Breast epithelium (tissue), 3 donors: ENCODE data around the gene ZNF217.

Experiments used
- POLR2A ChIP-seq: fragments of 450-650 bp; IDR thresholded peaks from one replicate; pipeline ENCODE4 v1.6.1; 2016; ENCODE audit warnings: antibody characterized with exemption, mild to moderate bottlenecking, moderate library complexity
- TF ChIP-seq, protein P1 (sequence below), 3 donors: fragments of 450-650 bp; IDR thresholded peaks; one replicate each; pipeline ENCODE4 v1.5.1; 2016 to 2017; ENCODE audit warnings: antibody characterized with exemption in 3 of 3, mild to moderate bottlenecking in 3 of 3, moderate library complexity in 3 of 3

DNA sequence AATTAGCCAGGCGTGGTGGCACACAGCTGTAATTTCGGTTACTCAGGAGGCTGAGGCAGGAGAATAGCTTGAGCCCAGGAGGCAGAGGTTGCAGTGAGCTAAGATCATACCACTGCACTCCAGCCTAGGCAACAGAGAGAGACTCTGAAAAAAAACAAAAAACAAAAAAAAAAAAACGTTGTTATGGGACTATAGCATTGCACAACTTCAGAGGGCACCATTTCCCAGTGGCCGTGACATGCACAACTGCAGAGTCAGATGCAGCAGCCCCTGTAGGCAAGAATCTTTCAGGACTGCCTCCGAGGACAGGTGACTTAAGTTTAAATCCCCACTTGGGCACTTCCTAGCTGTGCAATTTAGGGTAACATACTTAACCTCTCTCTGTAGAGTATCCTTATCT, 64.0 kb downstream of the ZNF217 start:
- TF ChIP-seq, protein P1, sequence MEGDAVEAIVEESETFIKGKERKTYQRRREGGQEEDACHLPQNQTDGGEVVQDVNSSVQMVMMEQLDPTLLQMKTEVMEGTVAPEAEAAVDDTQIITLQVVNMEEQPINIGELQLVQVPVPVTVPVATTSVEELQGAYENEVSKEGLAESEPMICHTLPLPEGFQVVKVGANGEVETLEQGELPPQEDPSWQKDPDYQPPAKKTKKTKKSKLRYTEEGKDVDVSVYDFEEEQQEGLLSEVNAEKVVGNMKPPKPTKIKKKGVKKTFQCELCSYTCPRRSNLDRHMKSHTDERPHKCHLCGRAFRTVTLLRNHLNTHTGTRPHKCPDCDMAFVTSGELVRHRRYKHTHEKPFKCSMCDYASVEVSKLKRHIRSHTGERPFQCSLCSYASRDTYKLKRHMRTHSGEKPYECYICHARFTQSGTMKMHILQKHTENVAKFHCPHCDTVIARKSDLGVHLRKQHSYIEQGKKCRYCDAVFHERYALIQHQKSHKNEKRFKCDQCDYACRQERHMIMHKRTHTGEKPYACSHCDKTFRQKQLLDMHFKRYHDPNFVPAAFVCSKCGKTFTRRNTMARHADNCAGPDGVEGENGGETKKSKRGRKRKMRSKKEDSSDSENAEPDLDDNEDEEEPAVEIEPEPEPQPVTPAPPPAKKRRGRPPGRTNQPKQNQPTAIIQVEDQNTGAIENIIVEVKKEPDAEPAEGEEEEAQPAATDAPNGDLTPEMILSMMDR (IDR thresholded peaks at IDR 0.05) = no peak
- no peak for TF ChIP-seq POLR2A
